ENCODE results near the gene MTM1. TPM values are rescaled to one million over a fixed set of nuclear protein-coding genes. Genes with fewer than 3 reads are reported as not detected.
A peak's percentile ranks its signal among the peaks of the same experiment; 100 is the strongest.

Gene MTM1
- total RNA-seq, 1 donor from 2014 or later, result 11.0 TPM

GRCh38 chrX:150621652-150622051 is 53.2 kb downstream of the MTM1 start:
- Histone ChIP-seq H3K4me1 (ENCODE audit: insufficient read depth, low read length) (no peaks in the 10 kb centered on the region), H3K27me3 (ENCODE audit: insufficient read depth, low read length) (no peaks in the 10 kb centered on the region), H3K27ac (ENCODE audit: low read depth, low read length) (no peak overlapping the region), H3K9me3 (ENCODE audit: insufficient read depth, low read depth, low read length) (no peaks in the 10 kb centered on the region), H4K20me1 (ENCODE audit: insufficient read depth, low read length) (no peaks in the 10 kb centered on the region), H3K9ac (ENCODE audit: low read length) (no peak overlapping the region), H3K36me3 (ENCODE audit: insufficient read depth, low read length) (no peaks in the 10 kb centered on the region), H3K79me2 (ENCODE audit: insufficient read depth, low read length) (no peaks in the 10 kb centered on the region), H2AFZ (ENCODE audit: low read depth, low read length) (no peak overlapping the region), H3K4me2 (ENCODE audit: low read length) (no peak overlapping the region), H3K4me3 (ENCODE audit: insufficient read depth, low read depth, low read length) (no peak overlapping the region)
- H3K27ac Mint-ChIP-seq (ENCODE audit: unreplicated experiment), result no peak overlapping the region
- TF ChIP-seq CTCF (IDR thresholded peaks at IDR 0.05; ENCODE audit: insufficient read depth, low read depth, low read length), result no peak
- TF ChIP-seq EZH2 (IDR thresholded peaks at IDR 0.05; ENCODE audit: insufficient read depth, low read length), result no peak
- DNase-seq (ENCODE audit: low read depth), result no peak
- no peaks in the 10 kb centered on the region for H3K9me3 Mint-ChIP-seq (ENCODE audit: unreplicated experiment)
- H3K4me1 Mint-ChIP-seq (ENCODE audit: low read depth, unreplicated experiment), result peaks cover 5% of the 10 kb centered on the region
- no peak overlapping the region for H3K4me3 Mint-ChIP-seq (ENCODE audit: unreplicated experiment)
- H3K27me3 Mint-ChIP-seq (ENCODE audit: low read depth, unreplicated experiment), result no peaks in the 10 kb centered on the region
- H3K36me3 Mint-ChIP-seq (ENCODE audit: low read depth, unreplicated experiment), result peaks cover 6% of the 10 kb centered on the region
- no peak for FAIRE-seq

GRCh38 chrX:150623583-150623982 is 55.2 kb downstream of the MTM1 start:
- FAIRE-seq (peak; percentile 84), DNase-seq (ENCODE audit: low read depth) (no peak)
- Mint-ChIP-seq H3K27ac (ENCODE audit: unreplicated experiment) (no peak overlapping the region), H3K27me3 (ENCODE audit: low read depth, unreplicated experiment) (no peaks in the 10 kb centered on the region), H3K4me1 (ENCODE audit: low read depth, unreplicated experiment) (no peaks in the 10 kb centered on the region), H3K9me3 (ENCODE audit: unreplicated experiment) (no peaks in the 10 kb centered on the region), H3K36me3 (ENCODE audit: low read depth, unreplicated experiment) (peaks cover 6% of the 10 kb centered on the region), H3K4me3 (ENCODE audit: unreplicated experiment) (no peak overlapping the region)
- Histone ChIP-seq H3K4me1 (ENCODE audit: insufficient read depth, low read length) (no peaks in the 10 kb centered on the region), H3K4me2 (ENCODE audit: low read length) (no peak overlapping the region), H3K9ac (ENCODE audit: low read length) (no peak overlapping the region), H3K36me3 (ENCODE audit: insufficient read depth, low read length) (no peaks in the 10 kb centered on the region), H3K27ac (ENCODE audit: low read depth, low read length) (no peak overlapping the region), H3K4me3 (ENCODE audit: insufficient read depth, low read depth, low read length) (no peak overlapping the region), H3K79me2 (ENCODE audit: insufficient read depth, low read length) (no peaks in the 10 kb centered on the region), H3K27me3 (ENCODE audit: insufficient read depth, low read length) (no peaks in the 10 kb centered on the region), H4K20me1 (ENCODE audit: insufficient read depth, low read length) (no peaks in the 10 kb centered on the region), H2AFZ (ENCODE audit: low read depth, low read length) (no peak overlapping the region), H3K9me3 (ENCODE audit: insufficient read depth, low read depth, low read length) (no peaks in the 10 kb centered on the region)
- TF ChIP-seq CTCF (IDR thresholded peaks at IDR 0.05; ENCODE audit: insufficient read depth, low read depth, low read length), result no peak
- no peak for TF ChIP-seq EZH2 (IDR thresholded peaks at IDR 0.05; ENCODE audit: insufficient read depth, low read length)

GRCh38 chrX:150625097-150625496 is 56.7 kb downstream of the MTM1 start:
- Mint-ChIP-seq H3K4me1 (ENCODE audit: low read depth, unreplicated experiment) (no peaks in the 10 kb centered on the region), H3K9me3 (ENCODE audit: unreplicated experiment) (no peaks in the 10 kb centered on the region), H3K27ac (ENCODE audit: unreplicated experiment) (no peak overlapping the region), H3K27me3 (ENCODE audit: low read depth, unreplicated experiment) (no peaks in the 10 kb centered on the region), H3K36me3 (ENCODE audit: low read depth, unreplicated experiment) (peaks cover 5% of the 10 kb centered on the region), H3K4me3 (ENCODE audit: unreplicated experiment) (no peak overlapping the region)
- no peak overlapping the region for H3K4me3 ChIP-seq (ENCODE audit: insufficient read depth, low read depth, low read length)
- no peak overlapping the region for H2AFZ ChIP-seq (ENCODE audit: low read depth, low read length)
- no peaks in the 10 kb centered on the region for H4K20me1 ChIP-seq (ENCODE audit: insufficient read depth, low read length)
- H3K9ac ChIP-seq (ENCODE audit: low read length), result no peak overlapping the region
- no peaks in the 10 kb centered on the region for H3K9me3 ChIP-seq (ENCODE audit: insufficient read depth, low read depth, low read length)
- FAIRE-seq, result peak; percentile 26
- no peak overlapping the region for H3K27ac ChIP-seq (ENCODE audit: low read depth, low read length)
- no peak for TF ChIP-seq EZH2 (IDR thresholded peaks at IDR 0.05; ENCODE audit: insufficient read depth, low read length)
- TF ChIP-seq CTCF (IDR thresholded peaks at IDR 0.05; ENCODE audit: insufficient read depth, low read depth, low read length), result no peak
- no peak overlapping the region for H3K4me2 ChIP-seq (ENCODE audit: low read length)
- H3K79me2 ChIP-seq (ENCODE audit: insufficient read depth, low read length), result no peaks in the 10 kb centered on the region
- H3K4me1 ChIP-seq (ENCODE audit: insufficient read depth, low read length), result no peaks in the 10 kb centered on the region
- no peak for DNase-seq (ENCODE audit: low read depth)
- H3K27me3 ChIP-seq (ENCODE audit: insufficient read depth, low read length), result no peaks in the 10 kb centered on the region
- no peaks in the 10 kb centered on the region for H3K36me3 ChIP-seq (ENCODE audit: insufficient read depth, low read length)
